Epithelial cell of esophagus (primary cell): Measurements from ENCODE around the gene ADAMTSL5.
"Not testable (repeated sequence)": the region's sequence is repeated elsewhere in the genome, so short reads cannot be mapped to it uniquely, and the experiment has no call there.

Experiments used
- DNase-seq: peaks from one replicate; pipeline ENCODE4 v3.0.0; 2010; ENCODE audit warnings: low read depth
- H3K4me3 ChIP-seq: 2 replicates; pipeline ENCODE4 v1.5.1; 2011; ENCODE audit warnings: mild to moderate bottlenecking, low read length, control low read depth
- CTCF ChIP-seq: IDR thresholded peaks from 2 replicates; pipeline ENCODE4 v1.5.1; 2011; ENCODE audit warnings: low read depth, mild to moderate bottlenecking, low read length, control low read depth, inconsistent platforms; ENCODE audit not compliant: insufficient read depth; ENCODE audit errors: missing control alignments

The ADAMTSL5 gene

DNA sequence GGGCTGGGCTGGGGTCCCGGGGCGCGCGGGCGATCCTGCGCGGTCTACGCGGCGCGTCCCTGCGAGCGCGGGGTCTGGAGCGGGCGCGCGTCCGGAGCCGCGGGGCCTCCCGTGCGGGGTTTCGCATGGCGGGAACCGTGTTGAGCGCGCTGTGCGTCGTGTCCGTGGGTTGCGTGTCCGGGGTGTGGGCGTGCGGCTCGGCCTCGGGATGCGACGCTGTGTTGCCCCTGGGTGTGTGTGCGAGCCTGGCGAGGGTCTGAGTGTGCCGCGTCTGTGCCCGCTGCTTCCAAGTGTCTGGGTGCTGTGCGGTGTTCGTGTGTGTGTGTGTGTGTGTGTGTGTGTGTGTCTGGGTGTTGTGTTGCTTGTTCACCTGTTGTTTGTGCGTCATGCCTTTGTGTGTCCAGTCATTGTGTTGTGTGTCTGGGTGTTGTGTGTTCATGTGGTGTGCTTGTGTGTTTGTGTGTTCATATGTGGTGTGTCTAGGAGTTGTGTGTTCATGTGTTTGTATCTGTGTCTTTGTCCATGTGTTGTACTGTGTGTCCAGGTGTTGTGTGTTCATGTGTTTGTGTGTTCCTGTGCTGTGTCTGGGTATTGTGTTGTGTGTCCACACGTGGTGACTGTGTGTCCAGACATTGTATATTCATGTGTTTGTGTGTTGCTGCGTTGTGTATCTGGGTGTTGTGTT lies 11.6 kb upstream of the ADAMTSL5 start:
- no peak for TF ChIP-seq CTCF
- H3K4me3 ChIP-seq, result no peak overlapping the region
- DNase-seq, result no peak

- TF ChIP-seq CTCF, result no peak
- H3K4me3 ChIP-seq, result no peak within 1 kb of the TSS
- no peak for DNase-seq
Measured at GRCh38 chr19:1523412-1524286, 10.8 kb upstream of the ADAMTSL5 start, which contains the start of gene PLK5. PLK5 (plus strand) TSS chr19:1524077; CDS start chr19:1526997, 2,920 bp downstream.

DNA sequence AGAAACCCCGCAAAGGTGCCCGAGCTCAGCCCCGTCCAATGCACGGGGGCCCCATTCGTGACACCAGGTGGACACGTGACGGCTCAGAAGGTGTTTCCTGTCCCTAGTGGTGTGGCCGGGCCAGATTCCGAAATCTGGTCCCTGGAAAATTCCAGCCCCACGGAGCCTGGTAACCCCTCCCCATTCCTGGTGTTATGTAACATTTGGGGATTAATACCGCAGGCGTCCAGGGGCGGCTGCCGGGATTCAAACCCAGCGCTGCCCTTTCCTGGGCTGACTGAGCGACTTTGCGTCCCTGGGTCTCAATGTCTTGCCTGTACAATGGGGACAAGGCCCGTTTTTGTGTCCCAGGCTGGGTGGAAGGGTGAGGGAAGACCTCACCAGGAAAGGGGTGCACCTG lies 10.0 kb upstream of the ADAMTSL5 start:
- no peak for TF ChIP-seq CTCF
- no peak overlapping the region for H3K4me3 ChIP-seq
- DNase-seq, result no peak

DNA sequence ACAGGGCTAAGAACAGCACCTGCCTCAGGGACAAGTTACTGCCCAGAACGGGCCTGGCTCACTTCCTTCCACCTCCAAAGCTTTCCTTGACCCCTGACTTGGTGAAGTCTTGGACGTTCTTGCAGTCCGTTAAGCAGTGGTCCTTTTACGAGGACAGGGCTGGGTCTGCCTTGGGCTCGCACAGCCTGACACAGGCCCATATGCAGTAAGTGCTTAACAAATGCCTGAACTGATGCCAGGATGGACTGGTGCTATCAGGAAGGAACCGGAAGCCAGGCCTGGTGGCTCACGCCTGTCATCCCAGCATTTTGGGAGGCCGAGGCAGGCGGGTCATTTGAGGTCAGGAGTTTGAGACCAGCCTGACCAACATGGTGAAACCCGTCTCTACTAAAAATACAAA lies 9.2 kb upstream of the ADAMTSL5 start:
- no peak for TF ChIP-seq CTCF
- H3K4me3 ChIP-seq, result no peak overlapping the region
- DNase-seq, result no peak

- TF ChIP-seq CTCF, result no peak
- DNase-seq, result no peak
Measured at GRCh38 chr19:1521636-1522035, 8.8 kb upstream of the ADAMTSL5 start.

GRCh38 chr19:1520203-1520780 lies 7.5 kb upstream of the ADAMTSL5 start:
- no peak for DNase-seq
- no peak overlapping the region for H3K4me3 ChIP-seq
- TF ChIP-seq CTCF, result no peak

More at GRCh38 chr19:1521636-1522035, 8.8 kb upstream of the ADAMTSL5 start:
- no peak overlapping the region for H3K4me3 ChIP-seq

DNA sequence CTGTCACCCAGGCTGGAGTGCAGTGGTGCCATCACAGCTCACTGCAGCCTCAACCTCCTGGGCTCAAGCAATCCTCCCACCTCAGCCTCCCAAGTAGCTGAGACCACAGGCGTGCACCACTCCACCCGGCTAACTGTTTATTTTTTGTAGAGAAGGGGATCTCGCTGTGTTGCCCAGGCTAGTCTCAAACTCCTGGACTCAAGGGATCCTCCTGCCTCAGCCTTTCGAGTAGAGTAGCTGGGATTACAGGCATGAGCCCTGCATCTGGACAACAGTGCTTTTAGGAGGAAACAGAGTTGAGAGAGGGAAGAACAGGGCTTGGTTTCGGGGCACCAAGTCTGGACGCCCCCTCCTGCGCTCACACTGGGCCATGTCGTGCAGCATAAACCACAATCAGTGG lies 7.0 kb upstream of the ADAMTSL5 start:
- H3K4me3 ChIP-seq, DNase-seq: not testable (repeated sequence)
